MM.1S (cell line): Measurements from ENCODE around the gene GALM.
"Not testable (repeated sequence)": the region's sequence is repeated elsewhere in the genome, so short reads cannot be mapped to it uniquely, and the experiment has no call there.

Experiments
- DNase-seq: peaks from one replicate; pipeline ENCODE4 v3.0.0-alpha.2; 2015
- H2AFZ ChIP-seq: fragments of 300-600 bp; sonication (generic); 2 replicates; pipeline ENCODE4 v1.6.0; 2016; ENCODE audit warnings: antibody characterized with exemption, low read length
- H3F3A ChIP-seq: fragments of 300-600 bp; sonication (generic); 2 replicates; pipeline ENCODE4 v1.6.1; 2016; ENCODE audit warnings: mild to moderate bottlenecking, antibody characterized with exemption, low read length, moderate library complexity, mixed read lengths; ENCODE audit not compliant: insufficient read depth
- H3K27ac ChIP-seq: fragments of 300-600 bp; sonication (generic); 2 replicates; pipeline ENCODE4 v1.5.1; 2016; ENCODE audit warnings: mild to moderate bottlenecking, low read length
- H3K27me3 ChIP-seq: fragments of 300-600 bp; sonication (generic); replicated peaks from 2 replicates; pipeline ENCODE4 v1.6.0; 2016; ENCODE audit warnings: low read length; ENCODE audit not compliant: insufficient read depth
- H3K36me3 ChIP-seq: fragments of 300-600 bp; sonication (generic); replicated peaks from 2 replicates; pipeline ENCODE4 v1.6.1; 2016; ENCODE audit warnings: mild to moderate bottlenecking, low read length, mixed read lengths; ENCODE audit not compliant: insufficient read depth
- H3K4me1 ChIP-seq: fragments of 300-600 bp; sonication (generic); 2 replicates; pipeline ENCODE4 v1.6.1; 2016; ENCODE audit warnings: low read length, mixed read lengths
- H3K4me2 ChIP-seq: fragments of 300-600 bp; sonication (generic); 2 replicates; pipeline ENCODE4 v1.6.0; 2016; ENCODE audit warnings: low read depth, low read length
- H3K4me3 ChIP-seq: fragments of 300-600 bp; sonication (generic); 2 replicates; pipeline ENCODE4 v1.5.1; 2016; ENCODE audit warnings: low read length, mixed read lengths
- H3K79me2 ChIP-seq: fragments of 300-600 bp; sonication (generic); 2 replicates; pipeline ENCODE4 v1.6.1; 2016; ENCODE audit warnings: mixed run types, low read length, mixed read lengths
- H3K9ac ChIP-seq: fragments of 300-600 bp; sonication (generic); 2 replicates; pipeline ENCODE4 v1.6.1; 2016; ENCODE audit warnings: low read length, mixed read lengths
- H3K9me2 ChIP-seq: fragments of 300-600 bp; sonication (generic); replicated peaks from 2 replicates; pipeline ENCODE4 v1.6.1; 2016; ENCODE audit warnings: mild to moderate bottlenecking, low read length, mixed read lengths; ENCODE audit not compliant: insufficient read depth
- H3K9me3 ChIP-seq: fragments of 300-600 bp; sonication (generic); replicated peaks from 2 replicates; pipeline ENCODE4 v1.6.1; 2016; ENCODE audit warnings: mild to moderate bottlenecking, low read length, mixed read lengths; ENCODE audit not compliant: insufficient read depth
- H4K20me1 ChIP-seq: fragments of 300-600 bp; sonication (generic); 2 replicates; pipeline ENCODE4 v1.6.1; 2016; ENCODE audit warnings: mild to moderate bottlenecking, low read length, moderate library complexity, mixed read lengths; ENCODE audit not compliant: insufficient read depth
- EZH2 ChIP-seq: fragments of 300-600 bp; sonication (generic); optimal IDR thresholded peaks from 2 replicates; pipeline ENCODE3; 2017; ENCODE audit warnings: low read depth, mild to moderate bottlenecking, antibody characterized with exemption, low read length, mixed read lengths
- EZH2phosphoT487 ChIP-seq: fragments of 300-600 bp; sonication (generic); IDR thresholded peaks from 2 replicates; pipeline ENCODE4 v1.6.1; 2018; ENCODE audit warnings: antibody characterized with exemption, low read length
- TF ChIP-seq, protein P1 (sequence below): fragments of 300-600 bp; sonication (generic); IDR thresholded peaks from 2 replicates; pipeline ENCODE4 v1.5.1; 2016; ENCODE audit warnings: antibody characterized with exemption, low read length, mixed read lengths

The GALM gene

DNA sequence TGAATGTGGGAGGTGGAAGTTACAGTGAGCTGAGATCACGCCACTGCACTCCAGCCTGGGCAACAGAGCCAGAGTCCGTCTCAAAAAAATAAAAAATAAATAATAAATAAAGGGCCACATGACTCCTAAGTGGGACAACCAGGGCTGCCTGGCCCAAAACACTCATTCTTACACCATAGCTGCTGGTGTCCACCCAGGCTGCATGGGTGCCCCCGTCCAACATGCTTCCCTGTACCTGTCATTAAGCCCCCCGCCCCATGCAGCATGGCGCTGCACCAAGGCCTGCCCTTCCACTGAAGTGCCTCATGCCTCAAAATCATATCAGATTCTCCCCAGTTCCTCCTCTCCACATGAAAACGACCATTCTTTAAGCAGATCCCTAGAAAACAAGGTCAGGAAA, 10.8 kb downstream of the GALM start:
- H3K9me3 ChIP-seq, result no peaks in the 10 kb centered on the region

GRCh38 chr2:38680868-38681267, 15.0 kb downstream of the GALM start:
- not testable (repeated sequence) for H4K20me1 ChIP-seq, H3K36me3 ChIP-seq, H3K4me3 ChIP-seq, H3K9ac ChIP-seq, H3K9me3 ChIP-seq, H2AFZ ChIP-seq, H3K27ac ChIP-seq, DNase-seq, H3K27me3 ChIP-seq, H3K9me2 ChIP-seq, H3K4me2 ChIP-seq
- Histone ChIP-seq H3K79me2 (peaks cover 53% of the 10 kb centered on the region), H3K4me1 (peaks cover 30% of the 10 kb centered on the region), H3F3A (peaks cover 26% of the 10 kb centered on the region)

More for the DNA sequence above, 10.8 kb downstream of the GALM start:
- Histone ChIP-seq H3F3A (peaks cover 8% of the 10 kb centered on the region), H3K27ac (peak overlapping the region; percentile 20; the same call in 1 of the 2 replicates), H3K9ac (no peak overlapping the region), H3K4me2 (no peak overlapping the region), H3K9me2 (no peaks in the 10 kb centered on the region), H3K4me1 (peaks cover 16% of the 10 kb centered on the region), H3K36me3 (peaks cover 5% of the 10 kb centered on the region), H3K27me3 (no peaks in the 10 kb centered on the region), H4K20me1 (no peaks in the 10 kb centered on the region), H2AFZ (no peak overlapping the region), H3K79me2 (peaks cover 64% of the 10 kb centered on the region), H3K4me3 (no peak overlapping the region)
- no peak for TF ChIP-seq EZH2
- TF ChIP-seq, protein P1, sequence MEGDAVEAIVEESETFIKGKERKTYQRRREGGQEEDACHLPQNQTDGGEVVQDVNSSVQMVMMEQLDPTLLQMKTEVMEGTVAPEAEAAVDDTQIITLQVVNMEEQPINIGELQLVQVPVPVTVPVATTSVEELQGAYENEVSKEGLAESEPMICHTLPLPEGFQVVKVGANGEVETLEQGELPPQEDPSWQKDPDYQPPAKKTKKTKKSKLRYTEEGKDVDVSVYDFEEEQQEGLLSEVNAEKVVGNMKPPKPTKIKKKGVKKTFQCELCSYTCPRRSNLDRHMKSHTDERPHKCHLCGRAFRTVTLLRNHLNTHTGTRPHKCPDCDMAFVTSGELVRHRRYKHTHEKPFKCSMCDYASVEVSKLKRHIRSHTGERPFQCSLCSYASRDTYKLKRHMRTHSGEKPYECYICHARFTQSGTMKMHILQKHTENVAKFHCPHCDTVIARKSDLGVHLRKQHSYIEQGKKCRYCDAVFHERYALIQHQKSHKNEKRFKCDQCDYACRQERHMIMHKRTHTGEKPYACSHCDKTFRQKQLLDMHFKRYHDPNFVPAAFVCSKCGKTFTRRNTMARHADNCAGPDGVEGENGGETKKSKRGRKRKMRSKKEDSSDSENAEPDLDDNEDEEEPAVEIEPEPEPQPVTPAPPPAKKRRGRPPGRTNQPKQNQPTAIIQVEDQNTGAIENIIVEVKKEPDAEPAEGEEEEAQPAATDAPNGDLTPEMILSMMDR, result no peak
- no peak for TF ChIP-seq EZH2phosphoT487
- no peak for DNase-seq

DNA sequence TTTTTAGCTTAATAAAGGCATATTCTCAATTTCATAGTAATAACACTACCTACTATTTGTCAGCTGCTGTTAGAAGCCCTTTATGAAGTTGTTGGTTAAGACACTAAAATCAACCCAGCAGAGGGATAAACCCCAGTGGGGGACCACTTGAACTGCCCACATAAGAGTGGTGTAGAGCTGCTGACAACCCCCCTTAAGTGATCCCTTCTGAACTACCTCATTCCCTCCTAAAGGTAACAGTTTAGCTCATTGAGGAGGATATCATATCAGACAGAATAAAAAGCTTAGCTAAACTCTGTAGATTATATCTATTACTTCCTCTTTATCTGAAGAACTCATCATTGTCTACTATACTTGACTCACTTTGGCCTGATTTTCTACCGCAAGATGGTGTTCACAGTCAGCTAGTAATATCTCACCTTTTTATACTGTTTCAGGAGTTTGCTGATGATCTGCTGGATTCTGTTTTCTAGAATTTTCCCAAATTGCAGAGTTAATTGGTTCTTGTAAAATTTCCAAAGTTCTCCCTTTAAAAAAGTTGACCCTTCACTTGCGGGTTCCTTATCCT, 16.2 kb downstream of the GALM start:
- DNase-seq, result peak; percentile 32
- Histone ChIP-seq H3K9me2 (no peaks in the 10 kb centered on the region), H3K4me1 (peaks cover 25% of the 10 kb centered on the region), H3K27me3 (no peaks in the 10 kb centered on the region), H3K9me3 (no peaks in the 10 kb centered on the region), H3F3A (peaks cover 26% of the 10 kb centered on the region), H3K79me2 (peaks cover 54% of the 10 kb centered on the region), H4K20me1 (no peaks in the 10 kb centered on the region), H3K9ac (peak overlapping the region; percentile 12; the same call in 1 of the 2 replicates), H3K27ac (peak overlapping the region; percentile 65; the same call in 1 of the 2 replicates), H2AFZ (no peak overlapping the region), H3K4me2 (peak overlapping the region; percentile 62; the same call in 1 of the 2 replicates), H3K36me3 (no peaks in the 10 kb centered on the region), H3K4me3 (no peak overlapping the region)
- TF ChIP-seq EZH2 (no peak), EZH2phosphoT487 (no peak)
- TF ChIP-seq, protein P1, result no peak

GRCh38 chr2:38682620-38683019, 16.7 kb downstream of the GALM start:
- Histone ChIP-seq H3F3A (peaks cover 26% of the 10 kb centered on the region), H3K9ac (peak overlapping the region; percentile 12; the same call in 1 of the 2 replicates), H3K4me2 (peak overlapping the region; percentile 62), H3K4me1 (peaks cover 20% of the 10 kb centered on the region), H2AFZ (0 out of 2 replicates have a peak overlapping the region, but pooled peaks have one; percentile 39), H3K27ac (peak overlapping the region; percentile 65), H3K79me2 (peaks cover 55% of the 10 kb centered on the region), H3K4me3 (peak overlapping the region; percentile 55)
- not testable (repeated sequence) for H3K9me3 ChIP-seq, H4K20me1 ChIP-seq, H3K9me2 ChIP-seq, H3K36me3 ChIP-seq, H3K27me3 ChIP-seq
- peak; percentile 76 for DNase-seq
